HG03439 (cell line): ENCODE data around the gene LCE2C.

Experiments
- ATAC-seq: cut with Tn5 transposase; IDR thresholded peaks from one replicate; pipeline ENCODE4 v1.9.1; 2021; ENCODE audit warnings: mild to moderate bottlenecking, moderate library complexity; ENCODE audit not compliant: unreplicated experiment

Gene LCE2C

DNA sequence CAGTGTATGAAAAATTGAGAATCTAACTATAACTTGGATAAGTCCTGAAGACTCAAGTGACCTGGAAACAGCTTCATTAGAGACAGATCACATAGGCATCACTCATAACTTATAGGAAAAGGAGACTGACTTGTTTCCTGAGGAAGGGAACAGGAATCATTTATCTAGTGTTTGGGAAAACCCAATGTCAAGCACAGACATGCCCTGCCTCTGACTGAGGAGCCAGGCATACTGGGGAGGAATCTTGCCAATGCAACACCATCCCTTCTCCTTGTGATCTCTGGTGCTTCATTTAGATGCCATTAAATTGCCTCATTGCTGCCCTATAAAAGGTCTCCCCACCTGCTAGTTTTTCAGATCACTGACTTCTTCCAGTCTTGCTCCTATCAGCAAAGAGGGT, 43.2 kb downstream of the LCE2C start:
- no peak for ATAC-seq

DNA sequence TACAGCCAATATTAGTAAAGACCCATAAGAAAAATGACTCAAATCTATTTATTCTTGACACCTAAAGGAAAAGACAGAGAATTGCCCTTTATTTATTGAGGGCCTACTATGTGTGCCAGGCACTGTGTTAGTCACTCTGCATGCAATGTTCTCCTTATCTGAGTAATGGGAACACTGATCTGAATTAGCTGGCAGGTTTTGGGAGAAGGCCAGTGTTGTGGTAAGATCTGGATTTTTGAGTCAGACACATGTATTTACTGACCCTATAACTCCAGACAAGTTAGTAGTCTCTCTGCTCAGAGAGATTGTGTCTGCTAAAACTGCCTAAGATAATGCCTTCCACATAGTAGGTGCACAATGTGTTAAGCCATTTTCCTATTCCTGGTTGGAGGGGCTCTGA, 50.2 kb downstream of the LCE2C start:
- ATAC-seq: no peak
